Endothelial cell of umbilical vein (primary cell): ENCODE measurements around the gene METTL16. TPM values are rescaled to one million over a fixed set of nuclear protein-coding genes. Genes with fewer than 3 reads are reported as not detected.

Source experiments
- BruUV-seq: library from RNA; stranded (reverse); fragments of 400-500 nt; replicated peaks from 2 replicates; lab custom pipeline; 2021; lab: Mats Ljungman, UMichigan
- CTCF ChIA-PET: fragments of 300-600, 350-600 bp; sonication (Branson Sonifier 250); formaldehyde crosslinking; loops from one replicate; lab custom pipeline; 2021; ENCODE audit warnings: antibody characterized with exemption, inconsistent platforms; lab: Charles Lee
- POLR2A ChIA-PET: fragments of 300-600, 350-600 bp; sonication (Branson Sonifier 250); formaldehyde crosslinking; loops from one replicate; lab custom pipeline; 2021; ENCODE audit warnings: antibody characterized with exemption, inconsistent platforms; lab: Charles Lee
- DNase-seq: peaks from one replicate; pipeline ENCODE4 v3.0.0-alpha.2; 2011; ENCODE audit warnings: low read depth, low spot score
- FAIRE-seq: peaks from 2 replicates; lab custom pipeline; 2011; peaks lifted over from hg19 to GRCh38; lab: Jason Lieb, UNC
- H2AFZ ChIP-seq: 2 replicates; pipeline ENCODE4 v1.6.0; 2012; ENCODE audit warnings: low read depth, low read length, control low read depth, inconsistent platforms
- H3K27ac ChIP-seq: 2 replicates; pipeline ENCODE4 v1.5.1; 2011; ENCODE audit warnings: low read depth, mild to moderate bottlenecking, control low read depth, low read length, moderate library complexity; ENCODE audit not compliant: insufficient read depth
- H3K27me3 ChIP-seq, 2 experiments: 2 replicates each; pipeline versions ENCODE4 v1.6.0 to v1.6.1; 2011; ENCODE audit warnings: low read length in 2 of 2, mixed read lengths in 1 of 2; ENCODE audit not compliant: control insufficient read depth in 2 of 2, insufficient read depth in 2 of 2
- H3K36me3 ChIP-seq, 2 experiments: 2 replicates in 1 of 2; 3 replicates in 1 of 2; pipeline ENCODE4 v1.5.1; 2011; ENCODE audit warnings: low read length in 2 of 2, mild to moderate bottlenecking in 1 of 2, moderate library complexity in 1 of 2; ENCODE audit not compliant: control insufficient read depth in 2 of 2, insufficient read depth in 2 of 2; ENCODE audit errors: extremely low read depth in 1 of 2
- H3K4me1 ChIP-seq: 3 replicates; pipeline ENCODE4 v1.5.1; 2011; ENCODE audit warnings: mild to moderate bottlenecking, low read length; ENCODE audit not compliant: control insufficient read depth, insufficient read depth; ENCODE audit errors: extremely low read depth
- H3K4me2 ChIP-seq: 2 replicates; pipeline ENCODE4 v1.6.1; 2011; ENCODE audit warnings: low read length, control low read depth, mixed read lengths; ENCODE audit not compliant: insufficient read depth
- H3K4me3 ChIP-seq, 3 experiments: fragments of 200-600 bp in 1 of 3; sonication (generic), shearing (Covaris generic) in 1 of 3; replicated peaks in 1 of 3; 2 replicates each; pipeline ENCODE4 v1.5.1; 2011 to 2016; ENCODE audit warnings: control low read depth in 3 of 3, low read length in 3 of 3, mild to moderate bottlenecking in 2 of 3, inconsistent platforms in 1 of 3, low read depth in 1 of 3, moderate library complexity in 1 of 3; ENCODE audit not compliant: insufficient read depth in 1 of 3
- H3K79me2 ChIP-seq: 2 replicates; pipeline ENCODE4 v1.6.0; 2012; ENCODE audit warnings: low read length, inconsistent platforms; ENCODE audit not compliant: control insufficient read depth, insufficient read depth
- H3K9ac ChIP-seq: replicated peaks from 2 replicates; pipeline ENCODE3; 2011; ENCODE audit warnings: low read length, control low read depth; ENCODE audit not compliant: insufficient read depth; ENCODE audit errors: extremely low read depth
- H3K9me1 ChIP-seq: replicated peaks from 3 replicates; pipeline ENCODE4 v1.6.0; 2011; ENCODE audit warnings: mild to moderate bottlenecking, low read length; ENCODE audit not compliant: control insufficient read depth, insufficient read depth; ENCODE audit errors: extremely low read depth
- H3K9me3 ChIP-seq: replicated peaks from 2 replicates; pipeline ENCODE4 v1.5.1; 2012; ENCODE audit warnings: low read length, inconsistent platforms; ENCODE audit not compliant: control insufficient read depth, insufficient read depth
- H4K20me1 ChIP-seq: replicated peaks from 2 replicates; pipeline ENCODE3; 2011; ENCODE audit warnings: mild to moderate bottlenecking, low read length; ENCODE audit not compliant: control insufficient read depth, insufficient read depth; ENCODE audit errors: extremely low read depth
- CTCF ChIP-seq, 2 donors: IDR thresholded peaks; 1 replicate in 1 of 2; 2 replicates in 1 of 2; pipeline ENCODE4 v1.5.1; 2011; ENCODE audit warnings: low read length in 2 of 2, mild to moderate bottlenecking in 2 of 2, moderate library complexity in 2 of 2, control low read depth in 1 of 2, inconsistent platforms in 1 of 2, low read depth in 1 of 2; ENCODE audit not compliant: insufficient read depth in 1 of 2; ENCODE audit errors: extremely low read depth in 1 of 2
- EZH2 ChIP-seq: IDR thresholded peaks from 2 replicates; pipeline ENCODE4 v1.6.1; 2012; ENCODE audit warnings: borderline replicate concordance, low read depth, mild to moderate bottlenecking, moderate library complexity, low read length, inconsistent platforms; ENCODE audit not compliant: severe bottlenecking
- FOS ChIP-seq: IDR thresholded peaks from 2 replicates; pipeline ENCODE4 v1.6.1; 2011; ENCODE audit warnings: mild to moderate bottlenecking, low read length, moderate library complexity, borderline replicate concordance; ENCODE audit not compliant: insufficient read depth
- GATA2 ChIP-seq: IDR thresholded peaks from 2 replicates; pipeline ENCODE4 v1.7.0; 2011; ENCODE audit warnings: low read depth, mild to moderate bottlenecking, moderate library complexity, mixed read lengths, low read length; ENCODE audit not compliant: insufficient read length, insufficient read depth
- JUN ChIP-seq: IDR thresholded peaks from 2 replicates; pipeline ENCODE4 v1.6.1; 2011; ENCODE audit warnings: borderline replicate concordance, low read depth; ENCODE audit not compliant: insufficient read length, insufficient read depth
- MYC ChIP-seq: IDR thresholded peaks from one replicate; pipeline ENCODE4 v1.6.1; 2011; ENCODE audit warnings: mild to moderate bottlenecking, low read depth, low read length
- POLR2A ChIP-seq: IDR thresholded peaks from 2 replicates; pipeline ENCODE4 v1.6.1; 2012; ENCODE audit warnings: low read depth, mild to moderate bottlenecking, control low read depth, low read length
- POLR2AphosphoS5 ChIP-seq: IDR thresholded peaks from 2 replicates; pipeline ENCODE4 v1.6.1; 2012; ENCODE audit warnings: low read depth, mild to moderate bottlenecking, control low read depth, low read length, moderate library complexity; ENCODE audit not compliant: insufficient read depth
- dilution Hi-C: fragments of 300-500 bp; cut with MboI; formaldehyde crosslinking; loops from one replicate; pipeline ENCODE4 v1.15.0; 2019; ENCODE audit warnings: low sequenced_read_pairs; ENCODE audit not compliant: extremely low pct_ligation_motif_present
- intact Hi-C: fragments of 100-400 bp; cut with micrococcal nuclease; formaldehyde crosslinking; loops from one replicate; pipeline ENCODE4 v1.10.0; 2022
- polyA plus RNA-seq, 4 experiments: library from polyadenylated mRNA; depleted of rRNA in 3 of 4; stranded (reverse) in 3 of 4; unstranded in 1 of 4; fragments of >200 nt; gene quantifications; 2 replicates each; pipeline versions ENCODE4 v1.2.1 to v1.2.3, GENCODE V29; 2011 to 2012; ENCODE audit warnings: missing spikeins in 1 of 4
- total RNA-seq: library from RNA; stranded (reverse); gene quantifications from 2 replicates; pipeline ENCODE4 v1.2.3, GENCODE V29; 2021
- TF ChIP-seq, protein P1 (sequence below): IDR thresholded peaks from 2 replicates; pipeline ENCODE4 v1.6.1; 2011; ENCODE audit not compliant: insufficient read depth, insufficient read length

The METTL16 gene
- total and polyA plus RNA-seq, 2 donors (not counting 3 experiments of a cell fraction or from before 2014, with no cell fraction given) = 11.0 to 24.7 TPM

DNA sequence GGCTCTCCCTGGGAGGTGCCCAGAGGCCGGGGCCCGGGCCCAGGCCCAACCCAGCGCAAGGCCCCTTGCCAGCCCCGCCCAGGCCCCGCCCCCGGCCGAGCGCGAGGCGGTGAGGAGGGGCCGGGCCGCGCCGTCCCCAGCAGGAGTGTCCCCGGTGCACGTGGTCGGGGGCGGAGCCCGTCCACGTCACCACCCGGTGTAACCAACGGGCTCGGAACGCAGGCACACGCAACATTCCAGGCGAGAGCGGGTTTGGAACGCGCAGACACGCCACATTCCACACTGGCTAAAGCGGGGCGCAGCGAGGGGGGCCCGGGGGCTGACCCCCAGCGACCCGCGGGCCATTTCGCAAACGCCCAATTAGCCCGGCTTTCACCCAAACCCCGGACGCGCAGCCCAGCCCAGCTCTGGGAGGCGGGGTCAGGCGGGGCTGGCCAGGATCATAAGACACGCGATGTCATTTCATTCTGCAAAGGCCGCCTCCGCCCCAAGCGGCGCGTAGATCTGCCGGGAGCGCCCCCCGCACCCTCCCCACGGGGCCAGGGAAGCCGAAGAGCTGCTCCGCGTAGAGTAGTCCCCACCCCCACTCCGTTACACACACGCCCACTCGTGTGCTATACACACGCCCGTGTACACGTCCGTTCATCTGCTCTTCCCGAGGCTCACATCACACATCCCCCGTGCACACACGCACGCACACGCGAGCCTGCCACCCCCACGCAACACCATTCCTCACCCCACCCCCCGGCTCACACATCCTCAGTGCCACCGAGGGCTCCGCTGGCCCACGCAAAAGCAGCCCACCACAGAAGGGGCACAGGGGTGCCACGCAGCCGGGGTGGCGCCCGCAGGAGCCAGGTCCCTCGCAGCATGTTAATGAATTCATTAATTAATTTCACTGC, 111.9 kb downstream of the METTL16 start:
- TSS peak; percentile 72 for BruUV-seq
- CTCF ChIA-PET = interaction anchor here (0.6 to 4.1 kb wide), 4 partner anchors 12 to 17 kb away, joined by 3 to 47 read pairs (median 22); no protein-coding TSS in a partner anchor
- H3K27ac ChIP-seq = peak overlapping the region; percentile 99
- peak overlapping the region; percentile 99 for H3K9ac ChIP-seq
- dilution Hi-C loops (no loop called here), intact Hi-C loops (loop anchor here (2.0 to 5.0 kb wide), 2 partner anchors 17 to 63 kb away; partner anchors contain the start of genes SGSM2 and TSR1)
- H4K20me1 ChIP-seq = no peaks in the 10 kb centered on the region
- FAIRE-seq (peak; percentile 96), DNase-seq (peak; percentile 96)
- no peaks in the 10 kb centered on the region for H3K9me1 ChIP-seq
- H3K79me2 ChIP-seq = peaks cover 21% of the 10 kb centered on the region
- H3K4me2 ChIP-seq = peak overlapping the region; percentile 92
- H3K27me3 ChIP-seq = no peaks in the 10 kb centered on the region
- no peak for TF ChIP-seq FOS
- no peak for TF ChIP-seq JUN
- TF ChIP-seq POLR2A = peak; percentile 75
- TF ChIP-seq CTCF (IDR thresholded peaks at IDR 0.05; ENCODE audit: extremely low read depth in 1 of 2, insufficient read depth in 1 of 2, low read depth in 1 of 2, low read length in 2 of 2) = no peak
- peak; percentile 84 for TF ChIP-seq MYC
- no peak for TF ChIP-seq GATA2
- no peak for TF ChIP-seq EZH2
- TF ChIP-seq, protein P1, sequence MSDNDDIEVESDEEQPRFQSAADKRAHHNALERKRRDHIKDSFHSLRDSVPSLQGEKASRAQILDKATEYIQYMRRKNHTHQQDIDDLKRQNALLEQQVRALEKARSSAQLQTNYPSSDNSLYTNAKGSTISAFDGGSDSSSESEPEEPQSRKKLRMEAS = peak; percentile 96
- peak; percentile 35 for TF ChIP-seq POLR2AphosphoS5
- peak overlapping the region; percentile 33 to 74 (median 69) for H3K4me3 ChIP-seq
- H3K36me3 ChIP-seq = no peaks in the 10 kb centered on the region
- POLR2A ChIA-PET = no interaction called here
- H3K9me3 ChIP-seq = no peaks in the 10 kb centered on the region
- H2AFZ ChIP-seq = no peak overlapping the region
- H3K4me1 ChIP-seq = peaks cover 37% of the 10 kb centered on the region
